H1 (cell line): ENCODE measurements around the gene ADM.

Experiments
- CTCF ChIP-seq, 3 experiments: IDR thresholded peaks; 1 replicate in 2 of 3; 2 replicates in 1 of 3; pipeline versions ENCODE4 v1.5.1 to v1.6.1; 2011; ENCODE audit warnings: low read length in 3 of 3, mild to moderate bottlenecking in 3 of 3, inconsistent platforms in 2 of 3, low read depth in 1 of 3, moderate library complexity in 1 of 3; ENCODE audit not compliant: insufficient read depth in 1 of 3; ENCODE audit errors: control extremely low read depth in 1 of 3
- GTF2F1 ChIP-seq: IDR thresholded peaks from 2 replicates; pipeline ENCODE4 v1.6.1; 2012; ENCODE audit warnings: low read depth, low read length, improper control_type of control experiment, borderline replicate concordance
- NRF1 ChIP-seq: IDR thresholded peaks from 2 replicates; pipeline ENCODE4 v1.6.1; 2011; ENCODE audit warnings: mild to moderate bottlenecking, low read depth, low read length, improper control_type of control experiment
- POLR2AphosphoS5 ChIP-seq: IDR thresholded peaks from 2 replicates; pipeline ENCODE4 v1.6.1; 2011; ENCODE audit warnings: low read depth, low read length
- SIX5 ChIP-seq: IDR thresholded peaks from 2 replicates; pipeline ENCODE4 v1.6.1; 2011; ENCODE audit warnings: mild to moderate bottlenecking, low read depth, low read length
- SP1 ChIP-seq: IDR thresholded peaks from 2 replicates; pipeline ENCODE4 v1.6.1; 2011; ENCODE audit warnings: low read depth, low read length
- TAF1 ChIP-seq: IDR thresholded peaks from 2 replicates; pipeline ENCODE4 v1.6.1; 2011; ENCODE audit warnings: mild to moderate bottlenecking, low read depth, low read length
- TCF12 ChIP-seq: IDR thresholded peaks from 2 replicates; pipeline ENCODE4 v1.6.1; 2011; ENCODE audit warnings: low read depth, mild to moderate bottlenecking, low read length

DNA sequence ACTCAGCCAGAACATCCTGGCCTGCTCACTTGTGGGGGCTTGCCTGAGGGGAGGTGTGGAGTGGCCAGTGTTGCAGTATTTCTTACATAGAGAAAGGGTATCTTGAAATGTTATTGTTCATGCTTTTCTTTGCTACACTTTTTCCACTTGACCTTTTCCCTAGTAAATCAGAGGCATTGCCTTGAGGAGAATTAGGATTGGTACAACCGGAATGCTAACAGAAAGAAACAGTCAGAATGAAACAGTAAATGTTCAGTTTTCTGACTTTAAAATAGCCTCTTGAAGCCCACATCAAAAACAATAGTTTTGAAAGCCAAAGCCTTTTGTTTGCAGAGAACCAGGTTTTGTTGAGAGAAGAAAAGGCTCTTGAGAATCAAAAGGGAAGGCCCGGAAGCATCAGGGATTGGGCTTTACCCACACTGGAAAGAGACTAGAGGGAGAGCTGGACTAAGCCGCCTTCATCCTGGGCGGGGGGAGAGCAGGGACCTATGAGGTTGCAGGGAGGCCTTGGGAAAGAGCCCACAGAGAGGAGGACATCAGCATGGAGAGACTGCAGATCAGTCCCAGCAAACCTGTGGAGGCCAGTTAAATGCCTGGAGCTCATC lies 12.4 kb downstream of the ADM start:
- TF ChIP-seq SP1: no peak
- TF ChIP-seq TCF12: no peak
- no peak for TF ChIP-seq POLR2AphosphoS5
- TF ChIP-seq GTF2F1: no peak
- TF ChIP-seq CTCF (IDR thresholded peaks at IDR 0.05; ENCODE audit: control extremely low read depth in 1 of 3, insufficient read depth in 1 of 3, low read depth in 1 of 3, low read length in 3 of 3): no peak
- no peak for TF ChIP-seq SIX5
- no peak for TF ChIP-seq NRF1
- no peak for TF ChIP-seq TAF1
